Peyer's patch (tissue), 4 donors: Measurements from ENCODE around the gene LBH. TPM values are rescaled to one million over a fixed set of nuclear protein-coding genes. Genes with fewer than 3 reads are reported as not detected.

Source experiments
- DNase-seq, 3 donors: peaks; one replicate each; pipeline ENCODE4 v3.0.0-alpha.2; 2017 to 2019
- H3K27ac ChIP-seq, 4 donors: fragments of 200-600 bp; sonication (generic); one replicate each; pipeline ENCODE4 v1.5.1; 2016 to 2019
- H3K27me3 ChIP-seq, 2 donors: fragments of 200-600 bp; sonication (generic); one replicate each; pipeline ENCODE4 v1.5.1; 2019
- H3K36me3 ChIP-seq, 3 donors: fragments of 200-600 bp; sonication (generic); one replicate each; pipeline ENCODE4 v1.5.1; 2016 to 2019
- H3K4me1 ChIP-seq, 4 donors: fragments of 200-600 bp; sonication (generic); one replicate each; pipeline ENCODE4 v1.5.1; 2016 to 2019
- H3K4me3 ChIP-seq, 4 donors: fragments of 200-600 bp; sonication (generic); 1 replicate in 3 of 4; 2 replicates in 1 of 4; pipeline ENCODE4 v1.5.1; 2016 to 2019; ENCODE audit warnings: mild to moderate bottlenecking in 1 of 4
- H3K9me3 ChIP-seq, 4 donors: fragments of 200-600 bp; sonication (generic); one replicate each; pipeline ENCODE4 v1.5.1; 2016 to 2019; ENCODE audit warnings: mild to moderate bottlenecking in 1 of 4
- CTCF ChIP-seq, 6 experiments: fragments of 450-650 bp in 4 of 6; fragments of 200-600 bp in 2 of 6; sonication (generic) in 1 of 6; IDR thresholded peaks; one replicate each; pipeline ENCODE4 v1.5.1; 2017 to 2019; ENCODE audit warnings: antibody characterized with exemption in 6 of 6, mild to moderate bottlenecking in 3 of 6, moderate library complexity in 1 of 6
- POLR2A ChIP-seq, 2 donors: fragments of 450-650 bp; IDR thresholded peaks; one replicate each; pipeline ENCODE4 v1.5.1; 2017; ENCODE audit warnings: antibody characterized with exemption in 2 of 2, mild to moderate bottlenecking in 2 of 2, moderate library complexity in 2 of 2
- total RNA-seq, 4 donors: library from RNA; depleted of rRNA; stranded (reverse); fragments of >200 nt; gene quantifications; one replicate each; pipeline ENCODE4 v1.1.0, GENCODE V29; 2016

The LBH gene
- total RNA-seq, 4 donors from 2014 or later, result 10.9 to 44.6 (median 14.8) TPM

- TF ChIP-seq CTCF (IDR thresholded peaks at IDR 0.05) (no peak), POLR2A (IDR thresholded peaks at IDR 0.05) (no peak)
- DNase-seq, result no peak
Measured at GRCh38 chr2:30287190-30287840, 56.0 kb downstream of the LBH start.

DNA sequence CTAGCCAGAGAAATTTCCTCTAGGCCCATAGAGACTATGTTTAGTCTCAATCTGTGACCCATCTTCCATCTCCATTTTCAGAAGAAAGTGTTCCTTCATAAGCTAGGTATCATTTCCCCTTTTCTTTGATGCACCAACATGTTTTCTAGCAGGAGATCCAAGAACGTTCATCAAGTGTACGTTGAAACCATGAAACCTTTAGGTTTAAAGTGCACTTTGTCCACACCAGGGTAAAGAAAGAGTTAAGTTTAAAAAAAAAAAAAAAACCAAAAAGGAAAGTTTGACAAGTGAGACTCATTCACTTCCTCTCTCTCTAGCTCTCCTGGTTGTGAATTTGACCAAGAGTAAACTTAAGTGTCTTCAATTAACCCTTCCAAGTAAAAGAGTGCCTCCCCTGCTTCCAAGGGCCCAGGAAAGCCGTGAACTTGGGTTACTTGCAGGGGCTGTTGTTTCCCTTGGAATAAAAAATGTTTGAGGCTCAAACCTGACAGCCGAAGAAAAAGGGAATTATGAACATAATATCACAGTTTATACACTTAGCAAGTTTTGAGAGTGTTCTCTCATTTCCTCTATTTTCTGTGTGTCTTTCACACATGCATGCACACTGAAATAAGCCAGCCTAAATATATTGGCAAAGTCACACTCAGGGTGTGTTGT lies 56.7 kb downstream of the LBH start:
- no peaks in the 10 kb centered on the region for H3K9me3 ChIP-seq
- H3K36me3 ChIP-seq, result no peaks in the 10 kb centered on the region
- no peaks in the 10 kb centered on the region for H3K27me3 ChIP-seq
- no peak for DNase-seq
- peak overlapping the region in 2 of 4 donors; percentile 18 to 77 for H3K27ac ChIP-seq
- H3K4me1 ChIP-seq, result peaks cover 0 to 8% (median 2%) of the 10 kb centered on the region in 4 donors
- peak overlapping the region in 1 of 4 donors; percentile 4 for H3K4me3 ChIP-seq
- no peak for TF ChIP-seq CTCF (IDR thresholded peaks at IDR 0.05)
- no peak for TF ChIP-seq POLR2A (IDR thresholded peaks at IDR 0.05)

More at GRCh38 chr2:30287190-30287840, 56.0 kb downstream of the LBH start:
- H3K27ac ChIP-seq, result peak overlapping the region in 2 of 4 donors; percentile 18 to 77
- peaks cover 0 to 13% (median 5%) of the 10 kb centered on the region in 4 donors for H3K4me1 ChIP-seq
- no peaks in the 10 kb centered on the region for H3K9me3 ChIP-seq
- no peaks in the 10 kb centered on the region for H3K27me3 ChIP-seq
- no peaks in the 10 kb centered on the region for H3K36me3 ChIP-seq
- no peak overlapping the region for H3K4me3 ChIP-seq

- peaks cover 0 to 13% (median 1%) of the 10 kb centered on the region in 4 donors for H3K4me1 ChIP-seq
- no peak for DNase-seq
- no peaks in the 10 kb centered on the region for H3K9me3 ChIP-seq
- TF ChIP-seq POLR2A (IDR thresholded peaks at IDR 0.05) (no peak), CTCF (IDR thresholded peaks at IDR 0.05) (no peak)
- no peaks in the 10 kb centered on the region for H3K36me3 ChIP-seq
- no peak overlapping the region for H3K4me3 ChIP-seq
- no peaks in the 10 kb centered on the region for H3K27me3 ChIP-seq
- H3K27ac ChIP-seq, result peak overlapping the region in 2 of 4 donors; percentile 18 to 77
Measured at GRCh38 chr2:30288561-30288960, 57.2 kb downstream of the LBH start.

- Histone ChIP-seq H3K36me3 (no peaks in the 10 kb centered on the region), H3K27ac (peak overlapping the region in 1 of 4 donors; percentile 8), H3K9me3 (no peaks in the 10 kb centered on the region), H3K27me3 (no peaks in the 10 kb centered on the region), H3K4me1 (peaks cover 0 to 9% (median 3%) of the 10 kb centered on the region in 4 donors), H3K4me3 (no peak overlapping the region)
- no peak for TF ChIP-seq CTCF (IDR thresholded peaks at IDR 0.05)
- DNase-seq, result no peak
Measured at GRCh38 chr2:30293303-30293921, 62.1 kb downstream of the LBH start.

DNA sequence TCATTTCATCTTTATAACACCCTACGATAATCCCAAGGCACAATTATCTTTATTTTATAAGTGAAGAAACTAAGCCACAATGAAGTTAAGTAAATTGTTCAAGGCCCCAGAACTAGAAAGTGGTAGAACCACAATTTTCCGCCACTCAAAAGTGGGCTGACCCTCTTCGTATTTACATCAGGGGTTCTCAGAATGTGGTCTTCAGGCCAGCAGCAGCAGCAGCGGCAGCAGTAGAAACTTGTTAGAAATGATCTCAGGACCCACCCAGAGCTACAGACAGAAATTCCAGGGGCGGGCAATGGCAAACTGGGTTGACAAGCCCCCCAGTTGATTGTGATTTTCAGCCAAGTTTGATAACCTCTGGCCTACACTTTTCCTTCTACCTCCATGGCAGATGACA lies 62.8 kb downstream of the LBH start:
- DNase-seq, result no peak
- TF ChIP-seq POLR2A (IDR thresholded peaks at IDR 0.05) (no peak), CTCF (IDR thresholded peaks at IDR 0.05) (no peak)
- no peaks in the 10 kb centered on the region for H3K36me3 ChIP-seq
- H3K9me3 ChIP-seq, result no peaks in the 10 kb centered on the region
- H3K27ac ChIP-seq, result no peak overlapping the region
- H3K4me1 ChIP-seq, result peaks cover 0 to 6% (median 3%) of the 10 kb centered on the region in 4 donors
- H3K27me3 ChIP-seq, result no peaks in the 10 kb centered on the region
- no peak overlapping the region for H3K4me3 ChIP-seq
